Activated CD4-positive, alpha-beta T cell treated with anti-CD3 and anti-CD28 coated beads, Interleukin-2, amount 10 ng/mL, durations not matched to agents 24 days and 14 days (primary cell): ENCODE measurements around the gene MRPS34. TPM values are rescaled to one million over a fixed set of nuclear protein-coding genes. Genes with fewer than 3 reads are reported as not detected.

ENCODE experiments used
- DNase-seq: peaks from one replicate; pipeline ENCODE4 v3.0.0; 2022
- H3K27ac Mint-ChIP-seq: one replicate; pipeline ENCODE4 v1.8.0; 2022; ENCODE audit warnings: mild to moderate bottlenecking, mixed read lengths
- H3K27me3 Mint-ChIP-seq: one replicate; pipeline ENCODE4 v1.8.0; 2022; ENCODE audit warnings: mixed read lengths
- H3K36me3 Mint-ChIP-seq: one replicate; pipeline ENCODE4 v1.8.0; 2022; ENCODE audit warnings: low read depth, mild to moderate bottlenecking, mixed read lengths
- H3K4me1 Mint-ChIP-seq: one replicate; pipeline ENCODE4 v1.8.0; 2021; ENCODE audit warnings: mixed read lengths
- H3K4me3 Mint-ChIP-seq: one replicate; pipeline ENCODE4 v1.8.0; 2022; ENCODE audit warnings: mild to moderate bottlenecking, moderate library complexity, mixed read lengths
- H3K9me3 Mint-ChIP-seq: one replicate; pipeline ENCODE4 v1.8.0; 2021; ENCODE audit warnings: mixed read lengths
- intact Hi-C: fragments of 100-400 bp; cut with micrococcal nuclease; formaldehyde crosslinking; loops from one replicate; pipeline ENCODE4 v1.15.1; 2023
- total RNA-seq: library from RNA; stranded (reverse); gene quantifications from 2 replicates; pipeline ENCODE4 v1.2.3, GENCODE V29; 2022

Gene MRPS34
- total RNA-seq, 1 donor from 2014 or later: 201 TPM

DNA sequence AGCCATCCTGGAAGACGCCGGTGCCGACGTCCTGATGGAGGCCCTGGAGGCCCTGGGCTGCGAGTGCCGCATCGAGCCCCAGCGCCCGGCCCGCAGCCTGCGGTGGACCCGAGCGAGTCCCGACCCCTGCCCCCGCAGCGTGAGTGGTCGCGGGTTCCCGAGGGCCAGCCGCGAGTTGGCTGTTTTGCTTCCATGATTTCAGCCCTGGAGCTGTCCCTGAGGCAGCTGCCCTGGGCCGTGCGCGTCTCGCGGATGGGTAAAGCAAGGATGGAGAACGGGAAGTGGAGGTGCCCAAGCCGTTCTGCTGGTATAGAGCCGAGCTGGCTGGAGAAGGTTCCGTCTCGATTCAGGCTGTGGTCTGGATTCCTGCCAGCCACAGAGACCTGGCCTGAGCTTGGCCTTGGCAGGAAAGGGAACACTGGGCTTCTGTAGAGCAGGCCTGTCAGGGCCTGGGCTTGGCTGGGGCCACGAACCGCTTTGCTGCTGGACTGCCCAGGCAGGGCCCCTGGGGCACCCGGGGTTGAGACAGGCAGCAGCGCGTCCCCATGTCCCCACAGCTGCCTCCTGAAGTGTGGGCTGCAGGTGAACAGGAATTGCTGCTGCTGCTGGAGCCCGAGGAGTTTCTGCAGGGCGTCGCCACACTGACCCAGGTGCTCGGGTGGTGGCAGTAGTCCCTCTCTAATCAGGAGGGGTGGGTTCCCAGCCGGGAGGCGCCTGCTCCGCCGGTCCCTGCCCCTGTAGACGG lies 941 bp upstream of the MRPS34 start:
- Mint-ChIP-seq H3K27me3 (no peaks in the 10 kb centered on the region), H3K27ac (peak overlapping the region; percentile 71), H3K4me3 (peak overlapping the region; percentile 93)

DNA sequence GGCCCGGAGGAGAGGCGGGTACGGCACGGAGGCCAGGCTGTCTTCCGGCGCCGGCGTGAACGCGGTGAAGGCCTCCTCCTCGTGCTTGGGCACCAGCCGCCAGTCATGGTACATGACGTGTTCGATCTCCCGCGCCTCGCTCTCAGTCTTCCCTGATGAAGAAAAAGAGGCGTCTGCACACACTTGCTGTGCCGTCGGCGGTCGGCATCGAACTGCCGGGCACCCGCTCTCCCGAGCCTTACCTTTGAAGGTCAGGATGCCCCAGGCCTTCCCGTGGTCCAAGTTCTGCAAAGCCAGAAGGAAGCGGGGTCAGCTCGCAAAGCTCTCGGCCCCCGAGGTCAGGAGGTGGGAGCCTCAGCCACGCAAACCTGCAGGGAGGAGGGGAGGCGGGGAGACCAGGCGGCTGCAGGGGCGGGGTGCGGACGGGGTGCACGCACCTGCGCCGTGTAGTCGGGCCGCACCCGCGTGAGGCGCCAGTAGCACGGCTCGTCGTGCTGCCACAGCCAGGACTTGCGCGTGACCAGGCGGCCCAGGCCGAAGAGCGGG lies 499 bp downstream of the MRPS34 start, which contains the start of gene EME2:
TSS of gene EME2 (plus strand) at position 449 of the 546 bp plus-strand sequence. CDS start 418 bp downstream, outside the sequence.
- DNase-seq: peak; percentile 85
- intact Hi-C loops: loop anchor here (2.0 to 5.0 kb wide), 3 partner anchors 65 to 170 kb away; partner anchors contain the start of genes CRAMP1, IFT140, MAPK8IP3 and MSRB1
- Mint-ChIP-seq H3K9me3 (no peaks in the 10 kb centered on the region), H3K4me3 (peak within 1 kb of the TSS; percentile 93), H3K27ac (peak within 1 kb of the TSS; percentile 95), H3K36me3 (peaks cover 18% of the 10 kb centered on the region), H3K4me1 (peaks cover 10% of the 10 kb centered on the region), H3K27me3 (no peaks in the 10 kb centered on the region)

More for the DNA sequence above, 941 bp upstream of the MRPS34 start:
- peaks cover 10% of the 10 kb centered on the region for H3K4me1 Mint-ChIP-seq
- peaks cover 15% of the 10 kb centered on the region for H3K36me3 Mint-ChIP-seq
- intact Hi-C loops: loop anchor here (1.0 to 5.0 kb wide), 4 partner anchors 8 to 168 kb away; partner anchors contain the start of genes CRAMP1, IFT140, MAPK8IP3 and MSRB1
- DNase-seq: no peak
- no peaks in the 10 kb centered on the region for H3K9me3 Mint-ChIP-seq

DNA sequence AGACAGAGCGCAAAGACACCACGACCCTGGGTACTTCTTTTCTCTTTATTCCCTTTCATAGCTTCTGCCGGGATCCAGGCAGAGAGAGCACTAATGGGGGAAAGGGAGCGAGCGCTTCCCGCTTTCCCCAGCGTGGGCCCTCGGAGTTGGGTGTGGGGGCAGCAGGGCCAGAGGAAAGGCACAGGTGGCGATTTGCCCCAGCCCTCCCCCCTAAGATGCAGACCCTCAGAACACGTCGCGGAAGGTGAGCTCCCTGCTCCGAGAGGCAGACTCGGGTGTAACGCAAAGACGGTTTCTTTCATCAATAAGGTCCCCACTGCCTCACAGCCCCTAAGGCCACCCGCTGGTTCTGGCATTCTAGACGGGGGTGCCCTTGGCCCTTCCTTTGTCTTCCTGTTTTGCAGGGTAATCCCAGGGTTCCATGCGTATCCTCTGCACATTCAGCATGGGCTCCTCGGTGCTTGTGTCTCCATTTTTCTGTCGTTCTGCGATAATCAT lies 1.0 kb downstream of the MRPS34 start:
- peak overlapping the region; percentile 95 for H3K27ac Mint-ChIP-seq

DNA sequence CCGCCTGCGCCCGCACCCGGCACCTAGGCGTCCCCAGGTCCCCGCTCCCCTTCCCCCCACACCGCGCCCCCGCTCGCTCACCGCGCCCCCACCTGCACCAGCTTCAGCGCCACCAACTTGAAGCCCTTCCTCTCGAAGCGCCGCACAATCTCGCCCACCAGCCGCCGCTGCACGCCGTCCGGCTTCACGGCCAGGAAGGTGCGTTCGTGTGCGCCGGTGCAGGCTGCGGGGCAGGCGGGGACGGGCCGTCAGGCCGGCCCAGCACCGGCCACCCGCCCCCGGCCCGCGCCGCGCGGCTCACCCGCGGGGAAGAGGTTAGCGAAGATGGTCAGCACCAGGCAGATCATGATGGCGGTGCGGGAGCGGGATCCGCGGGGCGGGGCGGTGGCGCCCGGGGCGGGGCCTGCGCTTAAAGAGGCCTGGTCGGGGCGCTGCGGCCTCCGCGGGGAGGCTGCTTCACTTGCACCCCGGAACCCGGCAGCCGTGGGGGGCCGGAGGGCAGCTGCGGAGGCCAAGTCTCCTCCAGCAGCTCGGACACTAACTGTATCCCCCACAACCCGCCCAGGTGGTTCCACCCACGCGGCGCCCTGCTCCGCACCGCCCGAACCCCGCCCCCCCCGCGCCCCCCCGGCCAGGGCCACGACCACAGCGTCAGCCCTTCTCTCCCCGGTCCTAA lies 1.6 kb downstream of the MRPS34 start, which contains the start of gene NME3:
TSS of gene NME3 (minus strand) at position 356 of the 676 bp plus-strand sequence. CDS start at position 347, 9 bp downstream.
- Mint-ChIP-seq H3K9me3 (no peaks in the 10 kb centered on the region), H3K4me1 (peaks cover 10% of the 10 kb centered on the region)
- intact Hi-C loops: loop anchor here (1.0 to 5.0 kb wide), 5 partner anchors 53 to 296 kb away; partner anchors contain the start of genes CLCN7, MAPK8IP3 and MSRB1

More for the DNA sequence above, 1.0 kb downstream of the MRPS34 start:
- H3K4me1 Mint-ChIP-seq: peaks cover 10% of the 10 kb centered on the region
- H3K36me3 Mint-ChIP-seq: peaks cover 22% of the 10 kb centered on the region
- no peak for DNase-seq
- intact Hi-C loops: loop anchor here (1.0 to 5.0 kb wide), 6 partner anchors 53 to 297 kb away; partner anchors contain the start of genes CLCN7, CRAMP1, IFT140 and MAPK8IP3
- H3K4me3 Mint-ChIP-seq: peak overlapping the region; percentile 93
- H3K27me3 Mint-ChIP-seq: no peaks in the 10 kb centered on the region
- no peaks in the 10 kb centered on the region for H3K9me3 Mint-ChIP-seq

DNA sequence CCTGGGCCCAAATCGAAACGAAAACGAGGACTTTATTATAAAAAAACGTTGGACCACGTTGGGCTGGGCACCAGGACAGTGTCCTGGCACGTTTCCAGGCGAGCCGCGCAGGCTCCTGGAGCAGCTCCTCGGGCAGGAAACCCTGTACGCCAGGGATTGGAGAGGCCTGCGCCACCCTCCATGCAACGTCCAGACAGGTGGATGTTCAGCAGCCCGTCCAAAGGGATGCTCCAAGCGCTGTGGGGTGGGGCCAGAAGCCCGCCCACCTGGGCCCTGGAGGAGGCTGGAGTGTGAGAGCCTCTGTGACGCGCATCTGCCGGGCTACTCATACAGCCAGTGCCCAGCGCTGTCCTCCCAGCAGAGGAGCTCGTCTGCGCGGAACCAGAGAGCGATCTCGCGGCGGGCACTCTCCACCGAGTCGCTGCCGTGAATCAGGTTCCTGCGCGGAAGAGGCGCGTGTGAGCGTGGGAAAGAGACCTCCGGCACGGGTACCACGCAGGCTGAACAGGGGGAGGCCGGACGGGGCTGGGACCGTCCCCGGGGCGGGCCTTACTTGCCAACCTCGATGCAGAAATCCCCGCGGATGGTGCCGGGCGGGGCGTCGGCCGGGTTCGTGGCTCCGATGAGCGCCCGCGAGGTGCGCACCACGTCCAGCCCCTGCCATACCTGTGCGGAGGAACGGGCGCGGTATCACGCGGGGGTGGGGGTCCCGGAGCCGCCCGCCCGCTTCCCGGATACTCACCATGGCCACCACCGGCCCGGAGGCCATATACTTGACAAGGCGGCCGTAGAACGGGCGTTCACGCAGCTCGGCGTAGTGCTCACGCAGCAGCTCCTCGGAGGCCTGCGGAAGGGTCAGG lies 2.4 kb downstream of the MRPS34 start:
- peak overlapping the region; percentile 93 for H3K4me3 Mint-ChIP-seq
- DNase-seq: peak; percentile 83
- H3K4me1 Mint-ChIP-seq: peaks cover 10% of the 10 kb centered on the region
- H3K36me3 Mint-ChIP-seq: peaks cover 24% of the 10 kb centered on the region
- intact Hi-C loops: loop anchor here (1.0 to 5.0 kb wide), 5 partner anchors 54 to 295 kb away; partner anchors contain the start of genes CLCN7, MAPK8IP3 and MSRB1
- peak overlapping the region; percentile 74 for H3K27ac Mint-ChIP-seq
- no peaks in the 10 kb centered on the region for H3K9me3 Mint-ChIP-seq
- no peaks in the 10 kb centered on the region for H3K27me3 Mint-ChIP-seq

More for the DNA sequence above, 1.6 kb downstream of the MRPS34 start, which contains the start of gene NME3:
- Mint-ChIP-seq H3K36me3 (peaks cover 22% of the 10 kb centered on the region), H3K27me3 (no peaks in the 10 kb centered on the region), H3K27ac (peak within 1 kb of the TSS; percentile 95), H3K4me3 (peak within 1 kb of the TSS; percentile 93)
- DNase-seq: peak; percentile 96

DNA sequence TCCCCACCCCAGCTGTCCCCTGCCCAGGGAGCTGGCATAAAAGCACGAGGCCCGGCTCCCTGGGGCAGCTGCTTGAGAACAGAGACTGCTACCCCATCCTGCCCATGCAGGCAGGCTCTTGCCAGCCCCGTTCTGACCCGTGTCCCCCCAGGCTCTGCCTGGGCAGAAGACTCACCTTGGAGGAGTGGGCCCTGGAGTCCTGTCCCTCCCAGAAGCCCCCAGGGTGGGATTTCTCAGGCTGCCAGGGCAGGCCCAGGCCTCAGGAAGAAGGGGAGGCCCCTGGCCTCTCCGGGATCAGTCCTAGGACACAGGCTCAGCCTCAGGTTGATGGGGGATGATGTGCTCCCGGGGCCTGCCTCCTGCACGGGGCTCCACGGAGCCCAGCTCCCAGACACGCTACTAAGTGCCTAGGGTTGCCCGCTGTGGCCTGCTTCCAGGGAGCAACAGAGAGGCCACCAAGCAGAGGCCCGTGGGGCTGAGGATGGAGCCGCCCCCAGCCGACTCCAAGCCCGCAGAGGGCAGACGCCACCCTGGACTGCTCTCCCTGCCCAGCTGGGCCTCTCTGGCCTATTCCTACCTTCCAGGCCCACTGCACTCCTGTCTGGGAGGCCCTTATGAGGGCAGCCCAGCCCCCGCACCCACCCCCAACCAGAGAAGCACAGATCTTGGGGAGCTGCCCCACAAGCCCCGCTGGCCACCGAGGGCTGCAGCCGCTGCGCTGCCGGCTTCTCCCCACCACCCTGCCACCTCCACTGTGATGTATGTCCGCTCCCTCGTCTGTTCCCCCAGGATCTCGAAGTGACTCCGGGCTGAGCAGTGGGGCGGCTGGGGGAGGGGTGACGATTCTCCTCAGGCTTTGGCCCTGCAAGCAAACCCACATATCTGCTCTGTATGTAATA lies 3.3 kb downstream of the MRPS34 start:
- DNase-seq: no peak
- Mint-ChIP-seq H3K4me1 (peaks cover 10% of the 10 kb centered on the region), H3K9me3 (no peaks in the 10 kb centered on the region), H3K4me3 (peak overlapping the region; percentile 93), H3K27me3 (no peaks in the 10 kb centered on the region), H3K36me3 (peaks cover 26% of the 10 kb centered on the region), H3K27ac (peak overlapping the region; percentile 74)
- intact Hi-C loops: loop anchor here (2.0 to 5.0 kb wide), 4 partner anchors 55 to 173 kb away; partner anchors contain the start of genes MAPK8IP3 and MSRB1

DNA sequence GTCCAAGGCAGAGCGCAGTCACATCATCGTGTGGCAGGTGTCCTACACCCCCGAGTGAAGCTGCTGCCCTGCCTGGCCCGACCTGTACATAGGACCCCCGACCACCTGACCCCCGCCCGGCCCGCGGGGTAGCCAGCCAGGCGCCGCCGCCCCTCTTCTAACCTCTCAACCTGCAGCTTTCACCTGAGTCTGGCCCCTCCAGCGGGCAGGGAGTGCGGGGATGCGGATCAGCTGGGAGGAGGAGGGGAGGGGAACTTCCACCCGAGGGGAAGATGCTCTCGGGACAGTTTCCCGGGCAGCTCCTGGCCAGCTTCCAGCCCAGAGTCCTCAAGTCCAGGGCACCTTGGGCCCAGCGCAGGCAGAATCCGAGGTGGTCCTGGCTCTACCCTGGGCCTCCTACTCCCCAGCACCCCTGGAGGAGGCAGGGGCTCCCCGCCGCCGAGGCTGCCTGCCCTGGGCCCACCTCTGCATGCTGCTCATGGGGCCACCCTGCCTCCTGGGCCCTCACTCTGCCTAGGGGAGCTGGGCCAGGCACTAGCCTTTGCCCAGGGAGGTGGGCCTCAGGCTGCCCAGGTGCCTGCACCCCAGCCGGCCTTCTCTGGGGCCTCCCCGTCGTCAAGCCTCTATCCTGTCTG lies 4.0 kb downstream of the MRPS34 start:
- intact Hi-C loops: no loop called here
- Mint-ChIP-seq H3K27me3 (no peaks in the 10 kb centered on the region), H3K4me3 (no peak overlapping the region), H3K27ac (no peak overlapping the region), H3K9me3 (no peaks in the 10 kb centered on the region), H3K4me1 (peaks cover 8% of the 10 kb centered on the region), H3K36me3 (peaks cover 26% of the 10 kb centered on the region)
- no peak for DNase-seq

DNA sequence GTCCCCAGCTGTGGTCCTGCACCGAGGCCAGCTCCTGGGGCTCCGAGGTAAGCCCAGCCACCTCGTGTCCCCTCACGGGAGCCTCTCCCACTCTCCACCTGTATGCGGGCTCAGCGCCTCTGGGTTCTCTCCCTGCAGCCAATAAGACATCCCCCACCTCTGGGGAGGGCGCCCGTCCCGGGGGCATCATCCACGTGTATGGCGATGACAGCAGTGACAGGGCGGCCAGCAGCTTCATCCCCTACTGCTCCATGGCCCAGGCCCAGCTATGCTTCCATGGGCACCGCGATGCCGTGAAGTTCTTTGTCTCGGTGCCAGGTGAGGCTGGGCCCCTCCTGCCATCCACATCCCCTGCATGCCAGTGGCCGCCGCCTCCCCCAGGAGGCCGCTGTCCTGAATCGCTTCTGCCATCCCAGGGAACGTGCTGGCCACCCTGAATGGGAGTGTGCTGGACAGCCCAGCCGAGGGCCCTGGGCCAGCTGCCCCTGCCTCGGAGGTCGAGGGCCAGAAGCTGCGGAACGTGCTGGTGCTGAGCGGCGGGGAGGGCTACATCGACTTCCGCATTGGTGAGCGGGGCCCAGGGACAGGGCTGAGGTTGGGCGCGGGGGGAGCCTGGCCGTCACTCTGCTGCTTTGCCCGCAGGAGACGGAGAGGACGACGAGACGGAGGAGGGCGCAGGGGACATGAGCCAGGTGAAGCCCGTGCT lies 4.7 kb downstream of the MRPS34 start:
- Mint-ChIP-seq H3K4me3 (no peak overlapping the region), H3K4me1 (peaks cover 7% of the 10 kb centered on the region), H3K36me3 (peaks cover 26% of the 10 kb centered on the region), H3K9me3 (no peaks in the 10 kb centered on the region), H3K27ac (no peak overlapping the region), H3K27me3 (no peaks in the 10 kb centered on the region)
- intact Hi-C loops: no loop called here
- no peak for DNase-seq

DNA sequence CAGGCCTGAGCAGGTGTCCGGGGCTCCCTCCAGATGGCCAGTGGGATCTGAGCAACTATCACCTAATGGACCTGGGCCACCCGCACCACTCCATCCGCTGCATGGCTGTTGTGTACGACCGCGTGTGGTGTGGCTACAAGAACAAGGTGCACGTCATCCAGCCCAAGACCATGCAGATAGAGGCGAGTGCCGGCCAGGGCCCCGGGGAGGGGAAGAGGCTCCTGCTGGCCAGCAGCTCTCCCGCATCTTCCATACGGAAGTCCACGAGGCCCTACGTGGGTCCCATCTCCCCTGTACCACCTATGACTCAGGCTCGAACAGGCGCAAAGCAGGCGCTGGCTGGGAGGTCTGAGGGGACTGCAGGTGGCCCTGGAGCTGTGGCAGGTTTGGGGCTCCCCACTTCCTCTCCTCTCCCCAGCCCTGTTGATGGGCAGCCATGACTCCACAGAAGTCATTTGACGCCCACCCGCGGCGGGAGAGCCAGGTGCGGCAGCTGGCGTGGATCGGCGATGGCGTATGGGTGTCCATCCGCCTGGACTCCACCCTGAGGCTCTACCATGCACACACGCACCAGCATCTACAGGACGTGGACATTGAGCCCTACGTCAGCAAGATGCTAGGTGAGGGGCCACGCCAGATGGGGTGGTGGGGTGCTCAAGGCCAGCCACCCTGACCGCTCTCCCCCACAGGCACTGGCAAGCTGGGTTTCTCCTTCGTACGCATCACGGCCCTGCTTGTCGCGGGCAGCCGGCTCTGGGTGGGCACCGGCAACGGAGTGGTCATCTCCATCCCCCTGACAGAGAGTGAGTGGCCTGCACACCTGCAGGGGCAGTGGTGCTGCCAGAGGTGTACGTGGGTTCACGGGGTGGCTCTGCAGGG lies 5.6 kb downstream of the MRPS34 start:
- Mint-ChIP-seq H3K4me3 (no peak overlapping the region), H3K27ac (no peak overlapping the region), H3K27me3 (no peaks in the 10 kb centered on the region), H3K4me1 (peaks cover 7% of the 10 kb centered on the region), H3K9me3 (no peaks in the 10 kb centered on the region), H3K36me3 (peaks cover 25% of the 10 kb centered on the region)
- no peak for DNase-seq
- intact Hi-C loops: no loop called here

DNA sequence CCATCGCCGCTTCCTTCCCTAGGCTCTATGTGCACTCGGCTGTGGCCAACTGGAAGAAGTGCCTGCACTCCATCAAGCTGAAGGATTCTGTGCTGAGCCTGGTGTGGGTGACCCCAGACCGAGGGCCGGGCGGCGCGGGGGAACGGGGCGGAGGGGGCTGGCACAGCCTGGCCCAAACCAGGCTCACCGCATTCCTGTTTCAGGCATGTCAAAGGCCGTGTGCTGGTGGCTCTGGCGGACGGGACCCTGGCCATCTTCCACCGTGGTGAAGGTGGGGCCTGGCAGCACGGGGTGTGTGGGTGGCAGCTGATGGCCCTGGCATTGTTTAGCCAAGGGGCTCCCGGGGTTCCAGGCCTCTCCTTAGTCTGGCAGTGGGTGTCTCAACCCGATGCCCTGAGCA lies 6.2 kb downstream of the MRPS34 start:
- intact Hi-C loops: no loop called here
- H3K4me3 Mint-ChIP-seq: no peak overlapping the region
- DNase-seq: no peak
- peaks cover 21% of the 10 kb centered on the region for H3K36me3 Mint-ChIP-seq
- H3K4me1 Mint-ChIP-seq: peaks cover 3% of the 10 kb centered on the region
- H3K27me3 Mint-ChIP-seq: no peaks in the 10 kb centered on the region
- H3K9me3 Mint-ChIP-seq: no peaks in the 10 kb centered on the region
- H3K27ac Mint-ChIP-seq: no peak overlapping the region
